Measurements from ENCODE around the gene C12orf54.
"Not testable (repeated sequence)": the region's sequence is repeated elsewhere in the genome, so short reads cannot be mapped to it uniquely, and the experiment has no call there.

Gene C12orf54

GRCh38 chr12:48474497-48474896 lies 7.8 kb upstream of the C12orf54 start:
- not testable (repeated sequence) for H3K9me3 ChIP-seq (ENCODE audit: control insufficient read depth, insufficient read depth, low read length); H3K36me3 ChIP-seq (ENCODE audit: insufficient read depth, low read length); H3K4me1 ChIP-seq (ENCODE audit: insufficient read depth, low read length); H3K9ac ChIP-seq (ENCODE audit: low read depth, low read length)

- Histone ChIP-seq H3K9ac (ENCODE audit: low read depth, low read length) (no peak overlapping the region), H3K9me3 (ENCODE audit: control insufficient read depth, insufficient read depth, low read length) (no peaks in the 10 kb centered on the region), H3K36me3 (ENCODE audit: insufficient read depth, low read length) (no peaks in the 10 kb centered on the region), H3K4me1 (ENCODE audit: insufficient read depth, low read length) (no peaks in the 10 kb centered on the region)
Observed at GRCh38 chr12:48482930-48483329, 632 bp downstream of the C12orf54 start.

- Histone ChIP-seq H3K4me1 (ENCODE audit: insufficient read depth, low read length) (no peaks in the 10 kb centered on the region), H3K9ac (ENCODE audit: low read depth, low read length) (no peak overlapping the region), H3K36me3 (ENCODE audit: insufficient read depth, low read length) (no peaks in the 10 kb centered on the region), H3K9me3 (ENCODE audit: control insufficient read depth, insufficient read depth, low read length) (no peaks in the 10 kb centered on the region)
Observed at GRCh38 chr12:48486261-48486660, 4.0 kb downstream of the C12orf54 start.

- no peaks in the 10 kb centered on the region for H3K4me1 ChIP-seq (ENCODE audit: insufficient read depth, low read length)
- H3K36me3 ChIP-seq (ENCODE audit: insufficient read depth, low read length), result no peaks in the 10 kb centered on the region
- H3K9ac ChIP-seq (ENCODE audit: low read depth, low read length), result no peak overlapping the region
- no peaks in the 10 kb centered on the region for H3K9me3 ChIP-seq (ENCODE audit: control insufficient read depth, insufficient read depth, low read length)
Observed at GRCh38 chr12:48486679-48487078, 4.4 kb downstream of the C12orf54 start.

- H3K9me3 ChIP-seq (ENCODE audit: control insufficient read depth, insufficient read depth, low read length), result no peaks in the 10 kb centered on the region
- H3K9ac ChIP-seq (ENCODE audit: low read depth, low read length), result no peak overlapping the region
- H3K36me3 ChIP-seq (ENCODE audit: insufficient read depth, low read length), result no peaks in the 10 kb centered on the region
- H3K4me1 ChIP-seq (ENCODE audit: insufficient read depth, low read length), result no peaks in the 10 kb centered on the region
Observed at GRCh38 chr12:48489012-48489411, 6.7 kb downstream of the C12orf54 start.

- not testable (repeated sequence) for H3K36me3 ChIP-seq (ENCODE audit: insufficient read depth, low read length); H3K9me3 ChIP-seq (ENCODE audit: control insufficient read depth, insufficient read depth, low read length); H3K9ac ChIP-seq (ENCODE audit: low read depth, low read length); H3K4me1 ChIP-seq (ENCODE audit: insufficient read depth, low read length)
Observed at GRCh38 chr12:48489456-48489855, 7.2 kb downstream of the C12orf54 start.

GRCh38 chr12:48500281-48500680 lies 18.0 kb downstream of the C12orf54 start:
- H3K4me1 ChIP-seq (ENCODE audit: insufficient read depth, low read length); H3K36me3 ChIP-seq (ENCODE audit: insufficient read depth, low read length); H3K9me3 ChIP-seq (ENCODE audit: control insufficient read depth, insufficient read depth, low read length); H3K9ac ChIP-seq (ENCODE audit: low read depth, low read length): not testable (repeated sequence)

- H3K9me3 ChIP-seq (ENCODE audit: control insufficient read depth, insufficient read depth, low read length); H3K36me3 ChIP-seq (ENCODE audit: insufficient read depth, low read length); H3K4me1 ChIP-seq (ENCODE audit: insufficient read depth, low read length); H3K9ac ChIP-seq (ENCODE audit: low read depth, low read length): not testable (repeated sequence)
Observed at GRCh38 chr12:48506836-48507235, 24.5 kb downstream of the C12orf54 start.

- H3K9ac ChIP-seq (ENCODE audit: low read depth, low read length), result no peak overlapping the region
- no peaks in the 10 kb centered on the region for H3K4me1 ChIP-seq (ENCODE audit: insufficient read depth, low read length)
- H3K9me3 ChIP-seq (ENCODE audit: control insufficient read depth, insufficient read depth, low read length), result peaks cover 4% of the 10 kb centered on the region
- no peaks in the 10 kb centered on the region for H3K36me3 ChIP-seq (ENCODE audit: insufficient read depth, low read length)
Observed at GRCh38 chr12:48508987-48509386, 26.7 kb downstream of the C12orf54 start.

GRCh38 chr12:48510111-48510510 lies 27.8 kb downstream of the C12orf54 start:
- Histone ChIP-seq H3K36me3 (ENCODE audit: insufficient read depth, low read length) (no peaks in the 10 kb centered on the region), H3K9me3 (ENCODE audit: control insufficient read depth, insufficient read depth, low read length) (peaks cover 4% of the 10 kb centered on the region), H3K9ac (ENCODE audit: low read depth, low read length) (no peak overlapping the region), H3K4me1 (ENCODE audit: insufficient read depth, low read length) (no peaks in the 10 kb centered on the region)

- no peaks in the 10 kb centered on the region for H3K4me1 ChIP-seq (ENCODE audit: insufficient read depth, low read length)
- peaks cover 4% of the 10 kb centered on the region for H3K9me3 ChIP-seq (ENCODE audit: control insufficient read depth, insufficient read depth, low read length)
- no peak overlapping the region for H3K9ac ChIP-seq (ENCODE audit: low read depth, low read length)
- H3K36me3 ChIP-seq (ENCODE audit: insufficient read depth, low read length), result no peaks in the 10 kb centered on the region
Observed at GRCh38 chr12:48512855-48513254, 30.6 kb downstream of the C12orf54 start.

GRCh38 chr12:48514728-48515127 lies 32.4 kb downstream of the C12orf54 start:
- no peaks in the 10 kb centered on the region for H3K36me3 ChIP-seq (ENCODE audit: insufficient read depth, low read length)
- H3K4me1 ChIP-seq (ENCODE audit: insufficient read depth, low read length), result no peaks in the 10 kb centered on the region
- no peak overlapping the region for H3K9ac ChIP-seq (ENCODE audit: low read depth, low read length)
- peaks cover 4% of the 10 kb centered on the region for H3K9me3 ChIP-seq (ENCODE audit: control insufficient read depth, insufficient read depth, low read length)

GRCh38 chr12:48520381-48520780 lies 38.1 kb downstream of the C12orf54 start:
- H3K36me3 ChIP-seq (ENCODE audit: insufficient read depth, low read length); H3K9ac ChIP-seq (ENCODE audit: low read depth, low read length); H3K4me1 ChIP-seq (ENCODE audit: insufficient read depth, low read length); H3K9me3 ChIP-seq (ENCODE audit: control insufficient read depth, insufficient read depth, low read length): not testable (repeated sequence)

GRCh38 chr12:48525332-48525731 lies 43.0 kb downstream of the C12orf54 start, which contains the start of gene OR8S1:
OR8S1 (plus strand) TSS chr12:48525632; CDS start chr12:48525632, 0 bp downstream.
- H3K36me3 ChIP-seq (ENCODE audit: insufficient read depth, low read length), result no peaks in the 10 kb centered on the region
- no peaks in the 10 kb centered on the region for H3K4me1 ChIP-seq (ENCODE audit: insufficient read depth, low read length)
- no peak within 1 kb of the TSS; the same call in 1 of the 2 replicates for H3K9ac ChIP-seq (ENCODE audit: low read depth, low read length)
- no peaks in the 10 kb centered on the region for H3K9me3 ChIP-seq (ENCODE audit: control insufficient read depth, insufficient read depth, low read length)

GRCh38 chr12:48527891-48528670 lies 45.8 kb downstream of the C12orf54 start:
- Histone ChIP-seq H3K9me3 (ENCODE audit: control insufficient read depth, insufficient read depth, low read length) (no peaks in the 10 kb centered on the region), H3K36me3 (ENCODE audit: insufficient read depth, low read length) (no peaks in the 10 kb centered on the region), H3K9ac (ENCODE audit: low read depth, low read length) (no peak overlapping the region), H3K4me1 (ENCODE audit: insufficient read depth, low read length) (no peaks in the 10 kb centered on the region)

Measured in ES-I3 (cell line).